Esophagus mucosa (tissue), 1 donor: ENCODE data around the gene HAO2. TPM values are rescaled to one million over a fixed set of nuclear protein-coding genes. Genes with fewer than 3 reads are reported as not detected.
"Not testable (repeated sequence)": the region's sequence is repeated elsewhere in the genome, so short reads cannot be mapped to it uniquely, and the experiment has no call there.

Experiments
- ATAC-seq: fragments of 200-7000 bp; cut with Tn5 transposase; one replicate; pipeline ENCODE4 v1.9.1; 2020
- total RNA-seq: library from RNA; stranded (reverse); gene quantifications from one replicate; pipeline ENCODE4 v1.2.4, GENCODE V29; 2023
- donor health status: DM: yes; HTN: yes; CAD: no.

The HAO2 gene
- total RNA-seq, 1 donor from 2014 or later, result not detected

GRCh38 chr1:119347858-119348257 lies 20.7 kb upstream of the HAO2 start:
- no peak for ATAC-seq

GRCh38 chr1:119348941-119349340 lies 19.6 kb upstream of the HAO2 start:
- ATAC-seq, result no peak

- not testable (repeated sequence) for ATAC-seq
Measured at GRCh38 chr1:119350866-119351265, 17.7 kb upstream of the HAO2 start.

DNA sequence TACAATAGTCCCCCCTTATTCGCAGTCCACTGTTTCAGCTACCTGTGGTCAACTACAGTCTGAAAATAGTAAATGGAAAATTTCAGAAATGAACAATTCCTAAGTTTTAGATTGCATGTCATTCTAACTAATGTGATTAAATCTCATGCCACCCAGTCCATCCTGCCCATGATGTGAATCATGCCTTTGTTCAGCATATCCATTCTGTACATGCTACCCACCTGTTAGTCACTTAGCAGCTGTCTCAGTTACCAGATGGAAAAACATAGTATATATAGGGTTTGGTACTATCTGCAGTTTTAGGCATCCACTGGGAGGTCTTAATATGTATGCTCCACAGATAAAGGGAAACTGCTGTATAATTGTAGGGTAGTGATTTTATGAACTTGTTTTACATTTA lies 16.6 kb upstream of the HAO2 start:
- no peak for ATAC-seq

- ATAC-seq, result no peak
Measured at GRCh38 chr1:119353836-119354235, 14.7 kb upstream of the HAO2 start.

GRCh38 chr1:119358636-119359035 lies 9.9 kb upstream of the HAO2 start:
- peak; percentile 96 for ATAC-seq

- ATAC-seq, result no peak
Measured at GRCh38 chr1:119359730-119360129, 8.9 kb upstream of the HAO2 start.

- no peak for ATAC-seq
Measured at GRCh38 chr1:119361205-119361604, 7.4 kb upstream of the HAO2 start.

- no peak for ATAC-seq
Measured at GRCh38 chr1:119361620-119362344, 6.8 kb upstream of the HAO2 start.

DNA sequence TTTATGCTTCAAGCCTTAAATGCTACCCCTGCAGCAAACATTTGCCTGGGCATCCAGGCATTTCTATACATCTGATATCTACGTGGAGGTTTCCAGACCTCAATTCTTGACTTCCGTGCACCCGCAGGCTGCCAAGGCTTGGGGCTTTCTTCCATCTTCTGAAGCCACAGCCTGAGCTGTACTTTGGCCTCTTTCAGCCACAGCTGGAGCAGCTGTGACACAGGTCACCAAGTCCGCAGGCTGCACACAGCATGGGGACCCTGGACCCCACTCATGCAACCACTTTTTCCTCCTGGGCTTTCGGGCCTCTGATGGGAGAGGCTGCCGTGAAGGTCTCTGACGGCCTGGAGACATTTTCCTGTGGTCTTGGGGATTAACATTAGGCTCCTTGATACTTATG lies 5.4 kb upstream of the HAO2 start:
- no peak for ATAC-seq

- ATAC-seq, result peak; percentile 68
Measured at GRCh38 chr1:119364640-119365039, 3.9 kb upstream of the HAO2 start.

DNA sequence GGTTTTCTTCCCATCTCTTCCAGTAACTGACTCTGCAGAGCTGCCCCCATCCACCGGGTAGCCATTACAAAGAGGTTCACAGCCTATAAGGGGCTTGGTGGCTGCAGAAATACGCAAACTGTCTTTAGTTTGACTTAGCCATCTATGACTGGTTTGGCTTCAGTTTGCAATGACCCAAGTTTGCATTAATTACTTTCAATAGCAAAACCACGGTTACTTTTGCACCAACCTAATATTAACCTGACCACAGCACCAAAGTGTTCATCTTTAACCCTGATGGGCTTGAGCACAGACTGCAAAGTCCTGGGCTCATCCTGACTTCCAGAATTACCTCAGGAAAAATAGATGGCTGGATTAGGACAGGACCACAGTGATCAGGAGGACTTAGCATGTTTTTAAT lies 2.2 kb upstream of the HAO2 start:
- no peak for ATAC-seq

GRCh38 chr1:119367432-119368124 lies 1.0 kb upstream of the HAO2 start:
- ATAC-seq, result peak; percentile 53

GRCh38 chr1:119370748-119371147 lies 2.2 kb downstream of the HAO2 start:
- no peak for ATAC-seq

- ATAC-seq, result no peak
Measured at GRCh38 chr1:119371815-119372214, 3.2 kb downstream of the HAO2 start.

GRCh38 chr1:119372503-119373086 lies 4.0 kb downstream of the HAO2 start:
- peak; percentile 42 for ATAC-seq

GRCh38 chr1:119373465-119373864 lies 4.9 kb downstream of the HAO2 start:
- ATAC-seq, result peak; percentile 84

- ATAC-seq, result no peak
Measured at GRCh38 chr1:119374208-119374874, 5.8 kb downstream of the HAO2 start.

DNA sequence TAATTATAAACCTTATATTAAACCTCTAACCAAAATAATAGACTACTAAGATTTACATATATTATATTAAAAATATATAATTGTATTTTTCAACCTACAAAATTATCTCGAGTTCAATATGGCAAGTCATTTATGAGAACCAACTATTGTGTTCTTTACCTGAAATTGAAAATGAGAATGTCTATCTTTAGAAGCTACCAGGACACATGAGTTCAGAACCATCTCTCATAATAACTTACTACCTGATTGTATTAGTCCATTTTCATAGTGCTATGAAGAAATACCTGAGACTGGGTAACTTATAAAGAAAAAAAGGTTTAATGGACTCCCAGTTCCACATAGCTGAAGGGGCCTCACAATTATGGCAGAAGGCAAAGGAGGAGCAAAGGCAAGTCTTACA lies 6.8 kb downstream of the HAO2 start:
- no peak for ATAC-seq

- ATAC-seq, result no peak
Measured at GRCh38 chr1:119376594-119376993, 8.0 kb downstream of the HAO2 start.

DNA sequence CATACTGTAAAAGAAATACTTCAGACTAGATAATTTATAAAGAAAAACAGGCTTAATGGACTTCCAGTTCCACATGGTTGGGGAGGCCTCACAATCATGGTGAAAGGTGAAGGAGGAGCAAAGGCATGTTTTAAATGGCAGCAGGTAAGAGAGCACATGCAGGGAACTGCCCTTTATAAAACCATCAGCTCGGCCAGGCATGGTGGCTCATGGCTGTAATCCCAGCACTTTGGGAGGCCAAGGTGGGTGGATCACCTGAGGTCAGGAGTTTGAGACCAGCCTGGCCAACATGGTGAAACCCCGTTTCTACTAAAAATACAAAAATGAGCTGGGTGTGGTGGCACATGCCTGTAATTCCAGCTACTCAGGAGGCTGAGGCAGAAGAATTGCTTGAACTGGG lies 9.0 kb downstream of the HAO2 start:
- not testable (repeated sequence) for ATAC-seq

GRCh38 chr1:119379117-119379516 lies 10.5 kb downstream of the HAO2 start:
- no peak for ATAC-seq

DNA sequence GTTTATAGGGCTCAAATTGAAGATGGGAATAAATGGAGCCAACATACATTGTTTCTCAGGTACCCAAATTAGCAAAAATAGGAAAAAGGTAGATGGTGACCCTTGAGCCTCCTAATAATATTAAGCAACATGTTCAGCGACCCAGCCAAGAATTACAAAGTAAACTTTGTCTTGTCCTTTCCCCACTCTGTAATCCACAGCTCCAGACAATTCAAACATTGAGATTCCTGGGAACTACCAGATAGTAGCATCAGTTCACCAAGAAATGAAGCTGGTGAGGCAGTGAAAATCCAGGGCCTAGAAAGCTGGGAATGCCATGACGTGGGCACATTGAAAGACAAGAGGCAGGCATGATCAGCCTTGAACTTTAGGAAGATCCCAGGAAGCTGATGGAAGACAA lies 11.7 kb downstream of the HAO2 start:
- ATAC-seq, result no peak
